H9 (cell line): ENCODE measurements around the gene CD84. TPM values are rescaled to one million over a fixed set of nuclear protein-coding genes. Genes with fewer than 3 reads are reported as not detected.

Experiments
- DNase-seq: peaks from one replicate; pipeline ENCODE4 v3.0.0-alpha.2; 2017
- H2AFZ ChIP-seq: one replicate; pipeline ENCODE4 v1.6.1; 2013; ENCODE audit warnings: mild to moderate bottlenecking, low read length, control low read depth, moderate library complexity
- H2AK5ac ChIP-seq: 2 replicates; pipeline ENCODE4 v1.6.1; 2013; ENCODE audit warnings: low read length, control low read depth, mixed read lengths; ENCODE audit not compliant: insufficient read length
- H2BK120ac ChIP-seq: one replicate; pipeline ENCODE4 v1.6.1; 2013; ENCODE audit warnings: low read depth, mild to moderate bottlenecking, low read length, control low read depth, inconsistent platforms; ENCODE audit not compliant: poor library complexity, severe bottlenecking
- H2BK12ac ChIP-seq: 2 replicates; pipeline ENCODE4 v1.6.1; 2013; ENCODE audit warnings: low read length, control low read depth, mixed read lengths, low read depth; ENCODE audit not compliant: insufficient read length
- H2BK15ac ChIP-seq: 2 replicates; pipeline ENCODE4 v1.6.1; 2013; ENCODE audit warnings: low read depth, low read length, control low read depth
- H2BK20ac ChIP-seq: one replicate; pipeline ENCODE4 v1.6.1; 2013; ENCODE audit warnings: low read depth, mild to moderate bottlenecking, low read length, control low read depth, inconsistent platforms; ENCODE audit not compliant: poor library complexity, severe bottlenecking
- H2BK5ac ChIP-seq: 2 replicates; pipeline ENCODE4 v1.6.1; 2013; ENCODE audit warnings: low read length, control low read depth, mixed read lengths; ENCODE audit not compliant: insufficient read length
- H3K14ac ChIP-seq: 2 replicates; pipeline ENCODE4 v1.6.1; 2013; ENCODE audit warnings: low read length, control low read depth; ENCODE audit not compliant: insufficient read depth
- H3K18ac ChIP-seq: 2 replicates; pipeline ENCODE4 v1.6.1; 2013; ENCODE audit warnings: low read depth, mild to moderate bottlenecking, mixed read lengths, low read length, control low read depth; ENCODE audit not compliant: insufficient read length
- H3K23ac ChIP-seq: 2 replicates; pipeline ENCODE4 v1.6.1; 2013; ENCODE audit warnings: low read length, control low read depth, mixed read lengths, low read depth; ENCODE audit not compliant: insufficient read length
- H3K23me2 ChIP-seq: 2 replicates; pipeline ENCODE4 v1.6.1; 2013; ENCODE audit warnings: low read depth, mild to moderate bottlenecking, mixed read lengths, low read length, control low read depth; ENCODE audit not compliant: insufficient read length, poor library complexity, severe bottlenecking
- H3K27ac ChIP-seq: 2 replicates; pipeline ENCODE4 v1.5.1; 2013; ENCODE audit warnings: low read length, control low read depth, mixed read lengths, low read depth; ENCODE audit not compliant: insufficient read length
- H3K27me3 ChIP-seq: 2 replicates; pipeline ENCODE4 v1.6.1; 2013; ENCODE audit warnings: low read length, control low read depth, inconsistent platforms; ENCODE audit not compliant: insufficient read depth
- H3K4ac ChIP-seq: 2 replicates; pipeline ENCODE4 v1.6.1; 2013; ENCODE audit warnings: low read depth, mild to moderate bottlenecking, control low read depth, inconsistent platforms, low read length, moderate library complexity
- H3K4me1 ChIP-seq: 2 replicates; pipeline ENCODE4 v1.6.1; 2013; ENCODE audit warnings: low read length, control low read depth, inconsistent platforms; ENCODE audit not compliant: insufficient read depth
- H3K4me2 ChIP-seq: 2 replicates; pipeline ENCODE4 v1.6.1; 2013; ENCODE audit warnings: low read length, control low read depth, mixed read lengths; ENCODE audit not compliant: insufficient read length, insufficient read depth
- H3K56ac ChIP-seq: 2 replicates; pipeline ENCODE4 v1.6.1; 2013; ENCODE audit warnings: low read depth, mild to moderate bottlenecking, mixed read lengths, low read length, control low read depth; ENCODE audit not compliant: insufficient read length
- H3K79me1 ChIP-seq: 2 replicates; pipeline ENCODE4 v1.6.1; 2013; ENCODE audit warnings: low read depth, mild to moderate bottlenecking, moderate library complexity, low read length, control low read depth, inconsistent platforms; ENCODE audit not compliant: insufficient read depth, poor library complexity, severe bottlenecking
- H3K79me2 ChIP-seq: 2 replicates; pipeline ENCODE4 v1.6.1; 2013; ENCODE audit warnings: low read length, control low read depth, inconsistent platforms; ENCODE audit not compliant: insufficient read depth
- H3K9ac ChIP-seq: 2 replicates; pipeline ENCODE4 v1.6.1; 2013; ENCODE audit warnings: low read length, control low read depth, mixed read lengths; ENCODE audit not compliant: insufficient read length; ENCODE audit errors: extremely low read depth
- H3K9me3 ChIP-seq: one replicate; pipeline ENCODE4 v1.6.1; 2013; ENCODE audit warnings: low read depth, low read length, inconsistent platforms; ENCODE audit not compliant: control insufficient read depth
- H3T11ph ChIP-seq: one replicate; pipeline ENCODE4 v1.6.1; 2013; ENCODE audit warnings: mild to moderate bottlenecking, low read length, control low read depth, inconsistent platforms
- H4K20me1 ChIP-seq: one replicate; pipeline ENCODE4 v1.6.1; 2013; ENCODE audit not compliant: control insufficient read depth, insufficient read length, insufficient read depth
- H4K5ac ChIP-seq: 2 replicates; pipeline ENCODE4 v1.6.1; 2013; ENCODE audit warnings: low read depth, mild to moderate bottlenecking, mixed read lengths, low read length, control low read depth; ENCODE audit not compliant: insufficient read length
- H4K8ac ChIP-seq: replicated peaks from 2 replicates; pipeline ENCODE4 v1.6.1; 2013; ENCODE audit warnings: low read length, control low read depth, mixed read lengths, low read depth; ENCODE audit not compliant: insufficient read length
- H4K91ac ChIP-seq: 2 replicates; pipeline ENCODE4 v1.6.1; 2013; ENCODE audit warnings: low read depth, mild to moderate bottlenecking, moderate library complexity, mixed read lengths, low read length, control low read depth; ENCODE audit not compliant: insufficient read length
- H3K27ac Mint-ChIP-seq, 3 experiments: 2 replicates in 2 of 3; 3 replicates in 1 of 3; pipeline ENCODE4 v1.8.0; 2020 to 2021; ENCODE audit warnings: mixed read lengths in 3 of 3, mild to moderate bottlenecking in 1 of 3, moderate library complexity in 1 of 3
- H3K27me3 Mint-ChIP-seq: 2 replicates; pipeline ENCODE4 v1.8.0; 2021; ENCODE audit warnings: low read depth, mild to moderate bottlenecking, moderate library complexity, mixed read lengths
- H3K36me3 Mint-ChIP-seq, 3 experiments: 2 replicates in 2 of 3; 3 replicates in 1 of 3; pipeline ENCODE4 v1.8.0; 2020 to 2021; ENCODE audit warnings: low read depth in 3 of 3, mixed read lengths in 3 of 3; ENCODE audit not compliant: insufficient read depth in 1 of 3
- H3K4me1 Mint-ChIP-seq, 2 experiments: 2 replicates each; pipeline ENCODE4 v1.8.0; 2020; ENCODE audit warnings: mixed read lengths in 2 of 2
- H3K4me3 Mint-ChIP-seq, 2 experiments: 2 replicates in 1 of 2; 3 replicates in 1 of 2; pipeline ENCODE4 v1.8.0; 2020 to 2021; ENCODE audit warnings: mild to moderate bottlenecking in 2 of 2, mixed read lengths in 2 of 2, moderate library complexity in 1 of 2
- H3K9me3 Mint-ChIP-seq, 2 experiments: 2 replicates in 1 of 2; 3 replicates in 1 of 2; pipeline ENCODE4 v1.8.0; 2020; ENCODE audit warnings: mild to moderate bottlenecking in 2 of 2, mixed read lengths in 2 of 2, moderate library complexity in 1 of 2
- CTCF ChIP-seq: fragments of 200-600 bp; sonication (generic); conservative IDR thresholded peaks from 3 replicates; pipeline ENCODE4 v1.8.0; 2021; ENCODE audit warnings: antibody characterized with exemption, mild to moderate bottlenecking
- WGBS: extraction: QIAGEN DNeasy Blood & Tissue Kit; methylation state at CpG from one replicate; pipeline ENCODE4 v1.1.7; 2013; ENCODE audit warnings: missing lambda C conversion rate, low lambda C conversion rate, mixed read lengths; ENCODE audit not compliant: insufficient read length; ENCODE audit errors: extremely low coverage; 5-methylcytosine and 5-hydroxymethylcytosine counted together
- total RNA-seq: library from RNA; stranded (reverse); gene quantifications from 2 replicates; pipeline ENCODE4 v1.2.1, GENCODE V29; 2021

Gene CD84
- total RNA-seq, 1 experiment from 2014 or later: not detected

GRCh38 chr1:160575112-160575664 lies 4.1 kb downstream of the CD84 start:
- no peak overlapping the region for H2BK120ac ChIP-seq
- no peaks in the 10 kb centered on the region for H3K23me2 ChIP-seq
- no peak overlapping the region for H3K23ac ChIP-seq
- no peak overlapping the region for H2BK5ac ChIP-seq
- no peak overlapping the region for H3K27ac ChIP-seq
- no peak overlapping the region for H3K18ac ChIP-seq
- no peaks in the 10 kb centered on the region for H3K9me3 ChIP-seq
- Mint-ChIP-seq H3K4me3 (no peak overlapping the region), H3K36me3 (no peaks in the 10 kb centered on the region), H3K27ac (no peak overlapping the region; a peak in 1 of 7 replicates), H3K9me3 (no peaks in the 10 kb centered on the region), H3K4me1 (0 out of 4 replicates have a peak, but pooled peaks cover 2% of the 10 kb centered on the region in 2 experiments), H3K27me3 (peaks cover 3% of the 10 kb centered on the region; the same call in 1 of the 2 replicates)
- no peaks in the 10 kb centered on the region for H3K79me1 ChIP-seq
- H3K4me1 ChIP-seq: no peaks in the 10 kb centered on the region
- no CpG with 5 or more reads among the region's 5 CpGs for WGBS
- H2AFZ ChIP-seq: no peak overlapping the region
- H3K4me2 ChIP-seq: no peak overlapping the region
- H2BK15ac ChIP-seq: no peak overlapping the region
- no peak overlapping the region for H4K91ac ChIP-seq
- no peak overlapping the region for H2BK12ac ChIP-seq
- TF ChIP-seq CTCF: no peak
- no peaks in the 10 kb centered on the region for H4K20me1 ChIP-seq
- no peak overlapping the region for H2AK5ac ChIP-seq
- H3K27me3 ChIP-seq: no peaks in the 10 kb centered on the region
- H3K56ac ChIP-seq: no peak overlapping the region
- H4K8ac ChIP-seq: no peak overlapping the region
- no peak for DNase-seq
- H3K14ac ChIP-seq: no peak overlapping the region
- no peak overlapping the region for H3T11ph ChIP-seq
- no peak overlapping the region for H2BK20ac ChIP-seq
- H3K9ac ChIP-seq: no peak overlapping the region
- no peak overlapping the region for H4K5ac ChIP-seq
- H3K4ac ChIP-seq: no peak overlapping the region
- H3K79me2 ChIP-seq: no peaks in the 10 kb centered on the region
